Gastroesophageal sphincter (tissue), 3 donors: Measurements from ENCODE around the gene LEKR1.

ENCODE experiments used
- EP300 ChIP-seq: sonication (generic); formaldehyde crosslinking; IDR thresholded peaks from one replicate; pipeline ENCODE4 v1.6.1; 2017; ENCODE audit warnings: antibody characterized with exemption, mild to moderate bottlenecking
- POLR2A ChIP-seq, 2 donors: fragments of 450-650 bp; IDR thresholded peaks; one replicate each; pipeline ENCODE4 v1.6.1; 2017; ENCODE audit warnings: antibody characterized with exemption in 2 of 2, mild to moderate bottlenecking in 2 of 2, moderate library complexity in 1 of 2
- POLR2AphosphoS5 ChIP-seq: sonication (generic); formaldehyde crosslinking; IDR thresholded peaks from one replicate; pipeline ENCODE4 v1.6.1; 2017; ENCODE audit warnings: antibody characterized with exemption
- TF ChIP-seq, protein P1 (sequence below), 4 experiments: fragments of 200-600 bp in 2 of 4; fragments of 450-650 bp in 2 of 4; sonication (generic) in 1 of 4; IDR thresholded peaks; one replicate each; pipeline ENCODE4 v1.5.1; 2017 to 2019; ENCODE audit warnings: antibody characterized with exemption in 4 of 4, mild to moderate bottlenecking in 2 of 4, moderate library complexity in 2 of 4

DNA sequence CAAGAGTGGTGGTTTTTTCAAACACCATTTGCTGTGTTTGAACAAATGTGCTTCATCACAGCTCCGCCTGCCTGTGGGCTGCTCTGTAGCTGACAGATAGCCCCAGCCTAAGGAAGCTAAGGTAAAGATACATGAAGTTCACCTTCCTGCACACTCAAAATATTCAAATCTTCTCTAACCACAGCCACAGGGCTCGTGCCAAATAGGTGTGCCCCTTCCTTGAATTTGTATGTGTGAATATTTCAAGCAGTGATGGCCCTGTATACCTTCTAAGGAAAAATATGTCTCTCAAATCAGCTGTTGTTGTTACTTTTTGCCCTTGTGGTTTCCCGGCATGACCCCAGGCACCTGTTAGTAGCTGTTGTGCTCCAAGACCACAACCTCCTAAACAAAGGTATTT lies 241.0 kb downstream of the LEKR1 start:
- no peak for TF ChIP-seq POLR2A (IDR thresholded peaks at IDR 0.05)
- no peak for TF ChIP-seq POLR2AphosphoS5
- no peak for TF ChIP-seq EP300
- TF ChIP-seq, protein P1, sequence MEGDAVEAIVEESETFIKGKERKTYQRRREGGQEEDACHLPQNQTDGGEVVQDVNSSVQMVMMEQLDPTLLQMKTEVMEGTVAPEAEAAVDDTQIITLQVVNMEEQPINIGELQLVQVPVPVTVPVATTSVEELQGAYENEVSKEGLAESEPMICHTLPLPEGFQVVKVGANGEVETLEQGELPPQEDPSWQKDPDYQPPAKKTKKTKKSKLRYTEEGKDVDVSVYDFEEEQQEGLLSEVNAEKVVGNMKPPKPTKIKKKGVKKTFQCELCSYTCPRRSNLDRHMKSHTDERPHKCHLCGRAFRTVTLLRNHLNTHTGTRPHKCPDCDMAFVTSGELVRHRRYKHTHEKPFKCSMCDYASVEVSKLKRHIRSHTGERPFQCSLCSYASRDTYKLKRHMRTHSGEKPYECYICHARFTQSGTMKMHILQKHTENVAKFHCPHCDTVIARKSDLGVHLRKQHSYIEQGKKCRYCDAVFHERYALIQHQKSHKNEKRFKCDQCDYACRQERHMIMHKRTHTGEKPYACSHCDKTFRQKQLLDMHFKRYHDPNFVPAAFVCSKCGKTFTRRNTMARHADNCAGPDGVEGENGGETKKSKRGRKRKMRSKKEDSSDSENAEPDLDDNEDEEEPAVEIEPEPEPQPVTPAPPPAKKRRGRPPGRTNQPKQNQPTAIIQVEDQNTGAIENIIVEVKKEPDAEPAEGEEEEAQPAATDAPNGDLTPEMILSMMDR (IDR thresholded peaks at IDR 0.05): no peak
